Parathyroid adenoma (tissue), 2 donors: ENCODE data around the gene DCUN1D2.

Experiments
- H2AFZ ChIP-seq: fragments of 300-600 bp; sonication (generic); one replicate; pipeline ENCODE4 v1.7.0; 2017; ENCODE audit warnings: antibody characterized with exemption, mild to moderate bottlenecking
- H3K27ac ChIP-seq: fragments of 300-600 bp; sonication (generic); one replicate; pipeline ENCODE4 v1.7.0; 2017
- H3K27me3 ChIP-seq: fragments of 300-600 bp; sonication (generic); one replicate; pipeline ENCODE4 v1.7.0; 2017; ENCODE audit warnings: low read length; ENCODE audit not compliant: control insufficient read depth, insufficient read depth
- H3K36me3 ChIP-seq: fragments of 300-600 bp; sonication (generic); one replicate; pipeline ENCODE4 v1.7.0; 2017; ENCODE audit warnings: low read length; ENCODE audit not compliant: control insufficient read depth, insufficient read depth
- H3K4me1 ChIP-seq: fragments of 300-600 bp; sonication (generic); one replicate; pipeline ENCODE4 v1.7.0; 2017; ENCODE audit warnings: control low read depth
- H3K4me2 ChIP-seq: fragments of 300-600 bp; sonication (generic); one replicate; pipeline ENCODE4 v1.7.0; 2017; ENCODE audit warnings: low read length
- H3K4me3 ChIP-seq: fragments of 300-600 bp; sonication (generic); one replicate; pipeline ENCODE4 v1.7.0; 2017; ENCODE audit warnings: low read depth, low read length
- H3K79me2 ChIP-seq: fragments of 300-600 bp; sonication (generic); one replicate; pipeline ENCODE4 v1.7.0; 2017; ENCODE audit warnings: control low read depth
- H3K9ac ChIP-seq: fragments of 300-600 bp; sonication (generic); one replicate; pipeline ENCODE4 v1.7.0; 2017; ENCODE audit warnings: mild to moderate bottlenecking
- H3K9me3 ChIP-seq: fragments of 300-600 bp; sonication (generic); one replicate; pipeline ENCODE4 v1.7.0; 2017; ENCODE audit warnings: low read length; ENCODE audit not compliant: control insufficient read depth
- TF ChIP-seq, protein P1 (sequence below): fragments of 300-600 bp; sonication (generic); IDR thresholded peaks from one replicate; pipeline ENCODE4 v1.7.0; 2017; ENCODE audit warnings: antibody characterized with exemption, mild to moderate bottlenecking
- donor health status: primary hyperparathyroidism.

The DCUN1D2 gene

DNA sequence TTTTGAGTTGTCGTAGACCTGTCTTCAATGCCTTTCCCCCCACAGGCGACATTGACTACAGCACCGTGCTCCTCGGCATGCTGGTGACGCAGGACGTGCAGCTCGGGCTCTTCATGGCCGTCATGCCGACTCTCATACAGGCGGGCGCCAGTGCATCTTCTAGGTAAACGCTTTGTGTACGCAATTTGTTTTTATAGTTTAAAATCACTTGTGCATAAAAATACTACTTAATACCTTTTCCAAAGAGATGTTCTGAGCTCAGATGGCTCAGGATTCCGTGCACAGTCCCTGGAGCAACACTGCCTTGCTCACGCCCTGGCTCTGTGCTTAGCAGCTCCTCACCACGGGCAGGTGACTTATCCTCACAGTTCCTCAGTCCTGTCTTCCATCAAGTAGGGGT lies 30.1 kb upstream of the DCUN1D2 start:
- H2AFZ ChIP-seq: no peak overlapping the region
- H3K4me3 ChIP-seq: no peak overlapping the region
- no peaks in the 10 kb centered on the region for H3K27me3 ChIP-seq
- H3K79me2 ChIP-seq: no peaks in the 10 kb centered on the region
- TF ChIP-seq, protein P1, sequence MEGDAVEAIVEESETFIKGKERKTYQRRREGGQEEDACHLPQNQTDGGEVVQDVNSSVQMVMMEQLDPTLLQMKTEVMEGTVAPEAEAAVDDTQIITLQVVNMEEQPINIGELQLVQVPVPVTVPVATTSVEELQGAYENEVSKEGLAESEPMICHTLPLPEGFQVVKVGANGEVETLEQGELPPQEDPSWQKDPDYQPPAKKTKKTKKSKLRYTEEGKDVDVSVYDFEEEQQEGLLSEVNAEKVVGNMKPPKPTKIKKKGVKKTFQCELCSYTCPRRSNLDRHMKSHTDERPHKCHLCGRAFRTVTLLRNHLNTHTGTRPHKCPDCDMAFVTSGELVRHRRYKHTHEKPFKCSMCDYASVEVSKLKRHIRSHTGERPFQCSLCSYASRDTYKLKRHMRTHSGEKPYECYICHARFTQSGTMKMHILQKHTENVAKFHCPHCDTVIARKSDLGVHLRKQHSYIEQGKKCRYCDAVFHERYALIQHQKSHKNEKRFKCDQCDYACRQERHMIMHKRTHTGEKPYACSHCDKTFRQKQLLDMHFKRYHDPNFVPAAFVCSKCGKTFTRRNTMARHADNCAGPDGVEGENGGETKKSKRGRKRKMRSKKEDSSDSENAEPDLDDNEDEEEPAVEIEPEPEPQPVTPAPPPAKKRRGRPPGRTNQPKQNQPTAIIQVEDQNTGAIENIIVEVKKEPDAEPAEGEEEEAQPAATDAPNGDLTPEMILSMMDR: no peak
- no peaks in the 10 kb centered on the region for H3K36me3 ChIP-seq
- H3K9ac ChIP-seq: no peak overlapping the region
- H3K27ac ChIP-seq: no peak overlapping the region
- no peaks in the 10 kb centered on the region for H3K4me1 ChIP-seq
- no peak overlapping the region for H3K4me2 ChIP-seq
- no peaks in the 10 kb centered on the region for H3K9me3 ChIP-seq

DNA sequence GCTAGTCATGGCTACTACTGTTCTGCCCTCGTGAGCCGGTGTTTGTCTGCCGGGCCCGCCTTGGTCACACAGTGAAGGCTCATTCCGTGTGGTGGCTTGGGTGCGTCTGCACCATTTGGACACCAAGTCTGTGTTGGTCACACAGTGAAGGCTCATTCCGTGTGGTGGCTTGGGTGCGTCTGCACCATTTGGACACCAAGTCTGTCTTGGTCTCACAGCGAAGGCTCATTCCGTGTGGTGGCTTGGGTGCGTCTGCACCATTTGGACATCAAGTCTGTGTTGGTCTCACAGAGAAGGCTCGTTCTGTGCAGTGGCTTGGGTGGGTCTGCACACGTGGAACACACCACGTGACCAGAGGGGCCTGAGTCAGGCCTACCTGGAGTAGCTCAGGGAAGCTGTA lies 29.0 kb upstream of the DCUN1D2 start:
- Histone ChIP-seq H3K4me3 (no peak overlapping the region), H3K27ac (no peak overlapping the region), H3K79me2 (no peaks in the 10 kb centered on the region), H3K4me2 (no peak overlapping the region), H3K9me3 (no peaks in the 10 kb centered on the region), H2AFZ (no peak overlapping the region), H3K9ac (no peak overlapping the region), H3K27me3 (no peaks in the 10 kb centered on the region), H3K36me3 (no peaks in the 10 kb centered on the region), H3K4me1 (no peaks in the 10 kb centered on the region)
- TF ChIP-seq, protein P1: no peak

DNA sequence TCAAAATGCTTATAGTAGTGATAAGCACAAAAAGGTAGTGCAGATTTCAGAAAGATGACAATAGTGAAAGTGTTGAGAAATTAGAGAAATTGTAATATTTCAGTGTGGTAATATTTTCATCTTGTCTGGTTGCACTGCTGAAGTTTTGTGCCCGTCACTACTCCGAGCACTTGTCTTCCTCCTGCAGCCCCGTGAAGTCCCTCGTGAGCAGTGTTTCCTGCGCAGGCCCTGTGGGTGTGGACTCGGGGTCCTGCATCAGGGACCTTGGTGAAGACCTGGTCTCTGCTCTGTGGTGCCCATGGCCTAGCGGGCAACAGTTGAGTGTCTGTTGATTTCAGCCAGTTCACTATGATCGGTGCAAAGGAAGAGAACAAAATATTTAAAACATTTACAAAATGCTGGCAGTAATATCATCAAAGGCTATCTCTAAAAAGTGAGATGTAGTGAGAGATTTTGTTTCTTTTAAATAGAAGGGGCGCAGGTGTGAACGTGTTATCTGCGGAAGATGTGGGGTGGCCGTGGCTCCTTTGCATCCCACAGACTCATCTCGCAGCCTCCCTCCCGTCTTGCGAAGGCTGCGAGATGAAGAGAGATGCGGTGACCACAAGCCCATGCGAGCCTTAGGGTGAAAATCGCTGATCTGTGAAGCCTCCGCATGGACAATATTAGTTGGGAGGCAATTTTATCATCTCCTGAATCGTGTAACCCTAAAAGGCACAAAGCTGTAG lies 27.7 kb upstream of the DCUN1D2 start:
- no peak overlapping the region for H3K27ac ChIP-seq
- no peak overlapping the region for H3K4me3 ChIP-seq
- H2AFZ ChIP-seq: no peak overlapping the region
- H3K27me3 ChIP-seq: no peaks in the 10 kb centered on the region
- H3K4me2 ChIP-seq: no peak overlapping the region
- H3K9me3 ChIP-seq: no peaks in the 10 kb centered on the region
- no peaks in the 10 kb centered on the region for H3K79me2 ChIP-seq
- no peaks in the 10 kb centered on the region for H3K4me1 ChIP-seq
- no peak overlapping the region for H3K9ac ChIP-seq
- H3K36me3 ChIP-seq: no peaks in the 10 kb centered on the region
- TF ChIP-seq, protein P1: no peak

DNA sequence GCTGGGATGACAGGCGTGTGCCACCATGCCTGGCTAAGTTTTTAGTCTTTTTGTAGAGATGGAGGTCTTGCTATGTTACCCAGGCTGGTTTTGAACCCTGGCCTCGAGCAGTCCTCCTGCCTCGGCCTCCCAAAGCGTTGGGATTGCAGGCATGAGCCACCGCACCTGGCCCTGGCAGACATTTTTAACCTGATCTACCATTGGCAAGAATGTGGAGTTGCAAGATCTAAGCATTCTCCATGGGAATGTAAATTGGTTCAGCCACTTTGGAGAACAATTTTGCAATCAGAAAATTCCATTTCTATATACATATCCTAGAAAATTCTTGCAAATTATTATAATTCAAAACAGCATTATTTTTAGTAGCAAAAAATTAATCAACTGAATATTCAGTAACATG lies 24.3 kb upstream of the DCUN1D2 start:
- TF ChIP-seq, protein P1: no peak
- H3K4me2 ChIP-seq: no peak overlapping the region
- H3K27me3 ChIP-seq: no peaks in the 10 kb centered on the region
- H3K4me1 ChIP-seq: no peaks in the 10 kb centered on the region
- no peak overlapping the region for H3K9ac ChIP-seq
- no peak overlapping the region for H3K4me3 ChIP-seq
- H3K9me3 ChIP-seq: no peaks in the 10 kb centered on the region
- no peaks in the 10 kb centered on the region for H3K79me2 ChIP-seq
- no peak overlapping the region for H3K27ac ChIP-seq
- no peaks in the 10 kb centered on the region for H3K36me3 ChIP-seq
- H2AFZ ChIP-seq: no peak overlapping the region

DNA sequence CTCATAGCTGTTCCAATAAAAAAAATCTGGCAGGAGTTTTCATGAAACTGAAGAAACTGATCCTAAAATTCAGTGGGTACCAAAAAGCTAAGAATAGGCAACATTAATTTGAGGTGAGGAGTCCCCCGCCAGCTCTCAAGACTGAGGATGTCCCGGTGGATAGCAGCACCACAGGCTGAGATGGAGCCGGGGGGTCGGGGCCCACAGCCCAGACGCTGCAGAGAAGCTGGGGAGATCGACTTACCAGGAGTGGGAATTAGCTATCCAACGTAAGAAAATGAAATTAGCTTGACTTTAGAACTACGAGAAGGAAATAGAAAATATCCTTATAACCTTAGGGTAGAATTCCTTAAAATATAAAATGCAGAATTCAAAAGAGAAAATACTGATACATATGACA lies 23.2 kb upstream of the DCUN1D2 start:
- H3K4me3 ChIP-seq: no peak overlapping the region
- no peaks in the 10 kb centered on the region for H3K9me3 ChIP-seq
- H3K27me3 ChIP-seq: no peaks in the 10 kb centered on the region
- no peaks in the 10 kb centered on the region for H3K4me1 ChIP-seq
- H2AFZ ChIP-seq: no peak overlapping the region
- H3K4me2 ChIP-seq: no peak overlapping the region
- no peaks in the 10 kb centered on the region for H3K79me2 ChIP-seq
- TF ChIP-seq, protein P1: no peak
- no peaks in the 10 kb centered on the region for H3K36me3 ChIP-seq
- H3K9ac ChIP-seq: no peak overlapping the region
- H3K27ac ChIP-seq: no peak overlapping the region
